BLaER1 treated with 17β-estradiol and CSF1 and Interleukin-3, amounts not matched to agents 10 nM and 100 nM (cell line): ENCODE measurements around the gene WFDC8.

Source experiments
- H3K27ac ChIP-seq, 11 experiments: shearing (Covaris generic); formaldehyde crosslinking; 2 replicates each; pipeline ENCODE4 v1.8.1; 2022
- H3K27me3 ChIP-seq, 11 experiments: shearing (Covaris generic); formaldehyde crosslinking; 2 replicates each; pipeline ENCODE4 v1.8.1; 2022
- H3K36me3 ChIP-seq, 11 experiments: shearing (Covaris generic); formaldehyde crosslinking; 2 replicates each; pipeline ENCODE4 v1.8.1; 2022
- H3K4me1 ChIP-seq, 10 experiments: shearing (Covaris generic); formaldehyde crosslinking; 2 replicates each; pipeline ENCODE4 v1.8.1; 2022
- H3K4me2 ChIP-seq, 11 experiments: shearing (Covaris generic); formaldehyde crosslinking; 2 replicates each; pipeline ENCODE4 v1.8.1; 2022
- H3K4me3 ChIP-seq, 10 experiments: shearing (Covaris generic); formaldehyde crosslinking; 2 replicates each; pipeline ENCODE4 v1.8.1; 2022
- H3K9ac ChIP-seq, 11 experiments: shearing (Covaris generic); formaldehyde crosslinking; 2 replicates each; pipeline ENCODE4 v1.8.1; 2022
- H3K9me3 ChIP-seq, 11 experiments: shearing (Covaris generic); formaldehyde crosslinking; replicated peaks in 1 of 11; 2 replicates each; pipeline ENCODE4 v1.8.1; 2022
- H4K20me1 ChIP-seq, 11 experiments: shearing (Covaris generic); formaldehyde crosslinking; 2 replicates each; pipeline ENCODE4 v1.8.1; 2022
- Cebpa-rat ChIP-seq, 11 experiments: shearing (Covaris generic); IDR thresholded peaks; 2 replicates each; pipeline ENCODE4 v1.8.1; 2022

WFDC8 gene

GRCh38 chr20:45564760-45565276 is 14.3 kb downstream of the WFDC8 start:
- Histone ChIP-seq H3K9ac (no peak overlapping the region), H3K4me2 (no peak overlapping the region), H3K4me3 (no peak overlapping the region), H3K27ac (no peak overlapping the region), H3K36me3 (no peaks in the 10 kb centered on the region), H3K9me3 (peaks cover 0 to 3% (median 0%) of the 10 kb centered on the region in 11 experiments; a peak in 1 of 22 replicates), H4K20me1 (no peaks in the 10 kb centered on the region), H3K4me1 (peaks cover 0 to 10% (median 6%) of the 10 kb centered on the region in 10 experiments; a peak in 11 of 20 replicates), H3K27me3 (no peaks in the 10 kb centered on the region)
- no peak for TF ChIP-seq Cebpa-rat (IDR thresholded peaks at IDR 0.05)

DNA sequence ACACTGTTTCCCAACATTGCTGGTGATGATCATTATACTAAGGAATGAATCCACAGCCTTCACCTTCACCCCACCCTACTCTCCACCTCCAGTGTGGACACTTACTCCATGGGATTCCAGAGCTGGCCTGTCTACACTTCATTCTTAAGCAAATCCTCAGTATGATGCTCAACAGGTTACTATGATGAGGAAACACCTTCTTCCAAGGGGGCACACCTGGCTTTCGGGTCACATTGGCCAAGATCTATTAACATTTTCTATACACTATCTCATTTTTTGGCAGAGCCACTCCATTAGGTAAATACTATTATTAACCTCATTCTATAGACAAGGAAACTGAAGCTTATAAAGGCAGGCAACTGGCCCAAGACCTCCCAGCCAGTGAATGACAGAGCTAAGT is 23.9 kb downstream of the WFDC8 start:
- no peak overlapping the region for H3K27ac ChIP-seq
- H3K9ac ChIP-seq, result no peak overlapping the region
- H4K20me1 ChIP-seq, result no peaks in the 10 kb centered on the region
- H3K36me3 ChIP-seq, result no peaks in the 10 kb centered on the region
- TF ChIP-seq Cebpa-rat (IDR thresholded peaks at IDR 0.05), result no peak
- H3K27me3 ChIP-seq, result no peaks in the 10 kb centered on the region
- H3K4me2 ChIP-seq, result no peak overlapping the region
- peaks cover 0 to 5% (median 0%) of the 10 kb centered on the region in 11 experiments; a peak in 1 of 22 replicates for H3K9me3 ChIP-seq
- H3K4me3 ChIP-seq, result no peak overlapping the region
- no peaks in the 10 kb centered on the region for H3K4me1 ChIP-seq

- Histone ChIP-seq H3K9ac (no peak overlapping the region), H3K4me1 (no peaks in the 10 kb centered on the region), H3K4me2 (no peak overlapping the region), H4K20me1 (no peaks in the 10 kb centered on the region), H3K4me3 (no peak overlapping the region), H3K27me3 (no peaks in the 10 kb centered on the region), H3K9me3 (peaks cover 0 to 5% (median 0%) of the 10 kb centered on the region in 11 experiments; a peak in 1 of 22 replicates), H3K27ac (no peak overlapping the region), H3K36me3 (no peaks in the 10 kb centered on the region)
- TF ChIP-seq Cebpa-rat (IDR thresholded peaks at IDR 0.05), result no peak
Observed at GRCh38 chr20:45552456-45552855, 26.6 kb downstream of the WFDC8 start.

GRCh38 chr20:45550765-45551164 is 28.3 kb downstream of the WFDC8 start:
- TF ChIP-seq Cebpa-rat (IDR thresholded peaks at IDR 0.05), result no peak
- no peaks in the 10 kb centered on the region for H3K36me3 ChIP-seq
- no peak overlapping the region for H3K9ac ChIP-seq
- H4K20me1 ChIP-seq, result no peaks in the 10 kb centered on the region
- no peaks in the 10 kb centered on the region for H3K4me1 ChIP-seq
- no peak overlapping the region for H3K27ac ChIP-seq
- H3K27me3 ChIP-seq, result no peaks in the 10 kb centered on the region
- no peak overlapping the region for H3K4me3 ChIP-seq
- H3K9me3 ChIP-seq, result peaks cover 0 to 5% (median 0%) of the 10 kb centered on the region in 11 experiments; a peak in 1 of 22 replicates
- no peak overlapping the region for H3K4me2 ChIP-seq

GRCh38 chr20:45548410-45548809 is 30.7 kb downstream of the WFDC8 start:
- Histone ChIP-seq H3K9ac (no peak overlapping the region), H3K4me3 (no peak overlapping the region), H3K4me2 (no peak overlapping the region), H3K27ac (no peak overlapping the region), H3K27me3 (no peaks in the 10 kb centered on the region), H3K9me3 (peaks cover 0 to 5% (median 0%) of the 10 kb centered on the region in 11 experiments; a peak in 1 of 22 replicates), H3K36me3 (no peaks in the 10 kb centered on the region), H3K4me1 (no peaks in the 10 kb centered on the region), H4K20me1 (no peaks in the 10 kb centered on the region)
- TF ChIP-seq Cebpa-rat (IDR thresholded peaks at IDR 0.05), result no peak

GRCh38 chr20:45547206-45547770 is 31.8 kb downstream of the WFDC8 start, which contains the start of gene EPPIN:
Gene EPPIN, minus strand, starts transcription at chr20:45547401. Its CDS starts 44 bp downstream, at chr20:45547357.
- Histone ChIP-seq H3K4me2 (no peak within 1 kb of the TSS), H3K9me3 (peaks cover 0 to 5% (median 0%) of the 10 kb centered on the region in 11 experiments; a peak in 1 of 22 replicates), H3K9ac (no peak within 1 kb of the TSS), H3K4me3 (no peak within 1 kb of the TSS), H3K4me1 (no peaks in the 10 kb centered on the region), H4K20me1 (no peaks in the 10 kb centered on the region), H3K27me3 (no peaks in the 10 kb centered on the region), H3K36me3 (no peaks in the 10 kb centered on the region), H3K27ac (no peak within 1 kb of the TSS)
- TF ChIP-seq Cebpa-rat (IDR thresholded peaks at IDR 0.05), result no peak

- Histone ChIP-seq H3K4me2 (no peak overlapping the region), H3K9ac (no peak overlapping the region), H3K4me1 (no peaks in the 10 kb centered on the region), H3K27ac (no peak overlapping the region), H3K36me3 (no peaks in the 10 kb centered on the region), H3K27me3 (no peaks in the 10 kb centered on the region), H4K20me1 (no peaks in the 10 kb centered on the region), H3K9me3 (no peaks in the 10 kb centered on the region; a peak in 1 of 22 replicates), H3K4me3 (no peak overlapping the region)
- no peak for TF ChIP-seq Cebpa-rat (IDR thresholded peaks at IDR 0.05)
Observed at GRCh38 chr20:45545754-45546453, 33.2 kb downstream of the WFDC8 start.

DNA sequence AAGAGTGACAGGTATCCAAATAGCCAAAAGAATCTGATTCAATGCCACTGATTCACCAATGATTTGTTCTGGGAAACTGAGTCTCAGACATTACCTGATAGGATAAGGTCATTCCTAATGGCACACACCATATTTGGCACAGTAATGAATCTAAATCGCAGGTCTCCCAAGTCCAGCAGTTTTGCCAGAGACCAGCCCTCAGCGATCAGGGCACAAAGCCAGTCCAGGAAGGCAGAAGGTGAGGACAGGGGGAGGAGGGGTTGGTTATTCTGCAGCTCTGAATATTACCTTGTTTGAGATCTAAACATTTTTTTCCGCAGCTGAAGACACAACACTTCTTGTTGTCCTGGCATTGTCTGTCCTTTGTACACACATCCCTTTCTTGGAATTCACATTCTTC is 33.7 kb downstream of the WFDC8 start:
- Histone ChIP-seq H3K4me2 (no peak overlapping the region), H3K27ac (no peak overlapping the region), H3K36me3 (no peaks in the 10 kb centered on the region), H3K9ac (no peak overlapping the region), H3K27me3 (no peaks in the 10 kb centered on the region), H3K9me3 (no peaks in the 10 kb centered on the region), H3K4me1 (no peaks in the 10 kb centered on the region), H3K4me3 (no peak overlapping the region), H4K20me1 (no peaks in the 10 kb centered on the region)
- no peak for TF ChIP-seq Cebpa-rat (IDR thresholded peaks at IDR 0.05)

DNA sequence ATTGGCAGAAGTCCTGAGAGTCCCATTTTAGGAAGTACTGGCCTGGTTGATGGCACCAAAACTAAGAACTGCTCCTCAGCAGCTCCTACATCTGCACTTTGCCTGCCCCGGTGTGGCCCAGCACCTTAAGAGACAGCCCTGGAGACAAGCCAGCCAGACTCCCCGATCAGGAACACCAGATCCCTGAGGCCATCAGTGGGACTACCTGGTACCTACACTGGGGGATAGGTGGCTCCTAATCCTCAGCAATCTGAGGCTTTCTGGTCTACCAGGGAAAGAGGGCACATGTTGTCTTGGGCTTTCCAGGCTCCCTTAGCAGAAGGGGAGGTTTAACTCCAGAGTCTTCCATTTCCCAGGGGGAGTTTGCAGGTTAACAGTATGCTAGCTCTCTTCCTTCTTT is 39.7 kb downstream of the WFDC8 start, which contains the start of gene WFDC6:
TSS of gene WFDC6 (minus strand) at position 101 of the 400 bp plus-strand sequence. CDS start at position 26, 75 bp downstream.
- Histone ChIP-seq H3K9me3 (no peaks in the 10 kb centered on the region), H3K9ac (no peak within 1 kb of the TSS), H3K4me1 (no peaks in the 10 kb centered on the region), H3K4me2 (no peak within 1 kb of the TSS), H3K27ac (no peak within 1 kb of the TSS), H3K4me3 (no peak within 1 kb of the TSS), H3K27me3 (no peaks in the 10 kb centered on the region), H3K36me3 (no peaks in the 10 kb centered on the region), H4K20me1 (no peaks in the 10 kb centered on the region)
- no peak for TF ChIP-seq Cebpa-rat (IDR thresholded peaks at IDR 0.05)
